Right lobe of liver (tissue), 6 donors: ENCODE measurements around the gene RUNX2. TPM values are rescaled to one million over a fixed set of nuclear protein-coding genes. Genes with fewer than 3 reads are reported as not detected.

Experiments
- ATAC-seq, 4 donors: fragments of 200-7000 bp; cut with Tn5 transposase; one replicate each; pipeline ENCODE4 v1.9.1; 2020; ENCODE audit warnings: mild to moderate bottlenecking in 4 of 4, moderate library complexity in 4 of 4
- DNase-seq, 3 donors: peaks; one replicate each; pipeline ENCODE4 v3.0.0-alpha.2; 2020
- H3K27ac ChIP-seq, 3 donors: fragments of 200-600 bp; one replicate each; pipeline ENCODE4 v1.8.0; 2022
- H3K27me3 ChIP-seq, 2 donors: fragments of 200-600 bp; one replicate each; pipeline ENCODE4 v1.8.0; 2022
- H3K36me3 ChIP-seq, 4 donors: fragments of 200-600 bp; sonication (generic) in 1 of 4; one replicate each; pipeline versions ENCODE4 v1.5.1 to v1.8.0; 2017 to 2022; ENCODE audit warnings: control low read depth in 1 of 4
- H3K4me1 ChIP-seq, 4 donors: fragments of 200-600 bp; sonication (generic) in 1 of 4; one replicate each; pipeline versions ENCODE4 v1.5.1 to v1.8.0; 2017 to 2022; ENCODE audit warnings: control low read depth in 1 of 4
- H3K4me3 ChIP-seq, 3 donors: fragments of 200-600 bp; one replicate each; pipeline ENCODE4 v1.8.0; 2022
- H3K9me3 ChIP-seq, 4 donors: fragments of 200-600 bp; sonication (generic) in 1 of 4; one replicate each; pipeline versions ENCODE4 v1.5.1 to v1.8.0; 2017 to 2022; ENCODE audit warnings: control low read depth in 1 of 4
- CTCF ChIP-seq, 4 donors: fragments of 200-600 bp in 3 of 4; fragments of 450-650 bp in 1 of 4; IDR thresholded peaks; one replicate each; pipeline versions ENCODE4 v1.5.1 to v1.8.0; 2016 to 2022; ENCODE audit warnings: antibody characterized with exemption in 4 of 4, mild to moderate bottlenecking in 2 of 4
- POLR2A ChIP-seq: fragments of 450-650 bp; IDR thresholded peaks from one replicate; pipeline ENCODE4 v1.6.1; 2017; ENCODE audit warnings: antibody characterized with exemption, mild to moderate bottlenecking
- WGBS: methylation state at CpG from one replicate; pipeline ENCODE4 v1.1.6; 2018; ENCODE audit warnings: low coverage, low lambda C conversion rate; ENCODE audit not compliant: insufficient coverage; ENCODE audit errors: missing lambda C conversion rate; 5-methylcytosine and 5-hydroxymethylcytosine counted together
- intact Hi-C, 2 donors: fragments of 100-400 bp; cut with DNase I; formaldehyde crosslinking; loops; one replicate each; pipeline versions ENCODE4 v1.11.2 to v1.14.1; 2022
- total RNA-seq, 6 experiments: library from RNA; depleted of rRNA in 2 of 6; stranded (reverse); fragments of >200 nt in 2 of 6; fragmentation: NEBNext Ultra II Directional in 3 of 6; extraction: Animal tissue kit (Norgen Biotek cat#: 25700) in 3 of 6; gene quantifications; one replicate each; pipeline versions ENCODE4 v1.1.0 to v1.2.4, GENCODE V29; 2016 to 2023
- donor health status: DM: no; HTN: yes; CAD: no.
- donor health status: DM: no; HTN: no; CAD: no.
- donor health status: DM: no; HTN: no; CAD: no.
- donor health status: DM: no; HTN: yes; CAD: no.
- donor health status: DM: no; HTN: yes; CAD: no.

Gene RUNX2
- total RNA-seq, 6 experiments from 2014 or later: 0.15 to 0.80 (median 0.43) TPM

GRCh38 chr6:45681860-45682511, 353.9 kb downstream of the RUNX2 start:
- Histone ChIP-seq H3K27ac (no peak overlapping the region), H3K4me1 (no peaks in the 10 kb centered on the region), H3K36me3 (no peaks in the 10 kb centered on the region), H3K4me3 (no peak overlapping the region), H3K27me3 (no peaks in the 10 kb centered on the region), H3K9me3 (no peaks in the 10 kb centered on the region)
- DNase-seq (no peak), ATAC-seq (peak in 2 of 4 donors; percentile 30 to 69)
- WGBS: 34% methylated on average over 4 of the region's 4 CpGs
- TF ChIP-seq POLR2A: no peak
- TF ChIP-seq CTCF (IDR thresholded peaks at IDR 0.05): no peak
- intact Hi-C loops: no loop called here

- H3K9me3 ChIP-seq: no peaks in the 10 kb centered on the region
- DNase-seq: no peak
- TF ChIP-seq POLR2A (no peak), CTCF (IDR thresholded peaks at IDR 0.05) (no peak)
- no peak for ATAC-seq
- H3K27me3 ChIP-seq: no peaks in the 10 kb centered on the region
- H3K36me3 ChIP-seq: no peaks in the 10 kb centered on the region
- H3K27ac ChIP-seq: no peak overlapping the region
- no peak overlapping the region for H3K4me3 ChIP-seq
- intact Hi-C loops: no loop called here
- H3K4me1 ChIP-seq: no peaks in the 10 kb centered on the region
These were observed 356.3 kb downstream of the RUNX2 start for GRCh38 chr6:45684476-45684875.

GRCh38 chr6:45685076-45685475, 356.9 kb downstream of the RUNX2 start:
- Histone ChIP-seq H3K4me1 (no peaks in the 10 kb centered on the region), H3K27ac (no peak overlapping the region), H3K36me3 (no peaks in the 10 kb centered on the region), H3K9me3 (no peaks in the 10 kb centered on the region), H3K27me3 (no peaks in the 10 kb centered on the region), H3K4me3 (no peak overlapping the region)
- DNase-seq: no peak
- intact Hi-C loops: no loop called here
- TF ChIP-seq POLR2A: no peak
- no peak for TF ChIP-seq CTCF (IDR thresholded peaks at IDR 0.05)
- no peak for ATAC-seq

- intact Hi-C loops: no loop called here
- Histone ChIP-seq H3K9me3 (no peaks in the 10 kb centered on the region), H3K4me3 (no peak overlapping the region), H3K27me3 (no peaks in the 10 kb centered on the region), H3K27ac (no peak overlapping the region), H3K36me3 (no peaks in the 10 kb centered on the region), H3K4me1 (no peaks in the 10 kb centered on the region)
- ATAC-seq (no peak), DNase-seq (no peak)
- TF ChIP-seq POLR2A: no peak
- TF ChIP-seq CTCF (IDR thresholded peaks at IDR 0.05): no peak
- 73% methylated on average over 8 of the region's 8 CpGs for WGBS
These were observed 358.9 kb downstream of the RUNX2 start for GRCh38 chr6:45686841-45687569.
